Hepatocyte (in vitro differentiated cells): ENCODE data around the gene PRSS56. TPM values are rescaled to one million over a fixed set of nuclear protein-coding genes. Genes with fewer than 3 reads are reported as not detected.

ENCODE experiments used
- DNase-seq: peaks from one replicate; pipeline ENCODE4 v3.0.0-alpha.2; 2016; ENCODE audit warnings: low spot score
- H2AFZ ChIP-seq: fragments of 200-600 bp; sonication (generic); 2 replicates; pipeline ENCODE4 v1.6.0; 2016; ENCODE audit warnings: antibody characterized with exemption, mild to moderate bottlenecking
- H3K27ac ChIP-seq: fragments of 200-600 bp; sonication (generic); 2 replicates; pipeline ENCODE4 v1.5.1; 2016; ENCODE audit warnings: mild to moderate bottlenecking
- H3K27me3 ChIP-seq: fragments of 200-600 bp; sonication (generic); 2 replicates; pipeline ENCODE4 v1.6.1; 2016
- H3K36me3 ChIP-seq: fragments of 200-600 bp; sonication (generic); replicated peaks from 2 replicates; pipeline ENCODE4 v1.5.1; 2016; ENCODE audit warnings: low read depth; ENCODE audit not compliant: insufficient read depth
- H3K4me1 ChIP-seq: fragments of 200-600 bp; sonication (generic); 2 replicates; pipeline ENCODE4 v1.5.1; 2016; ENCODE audit warnings: mild to moderate bottlenecking, moderate library complexity; ENCODE audit not compliant: insufficient read depth
- H3K4me2 ChIP-seq: fragments of 200-600 bp; sonication (generic); 2 replicates; pipeline ENCODE4 v1.6.0; 2016
- H3K4me3 ChIP-seq: fragments of 200-600 bp; sonication (generic); 2 replicates; pipeline ENCODE4 v1.5.1; 2016; ENCODE audit warnings: mild to moderate bottlenecking
- H3K79me2 ChIP-seq: fragments of 200-600 bp; sonication (generic); 2 replicates; pipeline ENCODE4 v1.6.0; 2017; ENCODE audit warnings: mild to moderate bottlenecking
- H3K9me2 ChIP-seq: fragments of 200-600 bp; sonication (generic); replicated peaks from 2 replicates; pipeline ENCODE4 v1.6.0; 2017; ENCODE audit warnings: mild to moderate bottlenecking; ENCODE audit not compliant: insufficient read depth
- H3K9me3 ChIP-seq: fragments of 200-600 bp; sonication (generic); 2 replicates; pipeline ENCODE4 v1.5.1; 2016; ENCODE audit warnings: low read depth, mild to moderate bottlenecking
- H4K20me1 ChIP-seq: fragments of 200-600 bp; sonication (generic); 2 replicates; pipeline ENCODE4 v1.6.0; 2016; ENCODE audit warnings: mild to moderate bottlenecking; ENCODE audit not compliant: insufficient read depth, poor library complexity, severe bottlenecking
- EZH2 ChIP-seq: fragments of 200-600 bp; sonication (generic); IDR thresholded peaks from 2 replicates; pipeline ENCODE4 v1.6.1; 2016; ENCODE audit warnings: antibody characterized with exemption, mild to moderate bottlenecking, borderline replicate concordance
- EZH2phosphoT487 ChIP-seq: fragments of 200-600 bp; sonication (generic); IDR thresholded peaks from one replicate; pipeline ENCODE4 v1.6.1; 2018; ENCODE audit warnings: antibody characterized with exemption, mild to moderate bottlenecking, low read depth, moderate library complexity; ENCODE audit not compliant: unreplicated experiment, severe bottlenecking
- WGBS: methylation state at CpG from one replicate; pipeline ENCODE4 v1.1.6; 2016; ENCODE audit warnings: low lambda C conversion rate; ENCODE audit errors: missing lambda C conversion rate; 5-methylcytosine and 5-hydroxymethylcytosine counted together
- polyA plus RNA-seq: library from polyadenylated mRNA; unstranded; fragments of >200 nt; fragmentation: Nextera tagmentation; extraction: Ambion mirVana; gene quantifications from 2 replicates; pipeline ENCODE4 v1.2.1, GENCODE V29; 2016
- total RNA-seq: library from RNA; depleted of rRNA; stranded (reverse); fragments of >200 nt; gene quantifications from 2 replicates; pipeline ENCODE4 v1.2.3, GENCODE V29; 2014
- TF ChIP-seq, protein P1 (sequence below): fragments of 200-600 bp; sonication (generic); IDR thresholded peaks from 2 replicates; pipeline ENCODE4 v1.5.1; 2016; ENCODE audit warnings: antibody characterized with exemption, mild to moderate bottlenecking; ENCODE audit not compliant: poor library complexity

PRSS56 gene
- total and polyA plus RNA-seq, 2 experiments from 2014 or later: not detected

DNA sequence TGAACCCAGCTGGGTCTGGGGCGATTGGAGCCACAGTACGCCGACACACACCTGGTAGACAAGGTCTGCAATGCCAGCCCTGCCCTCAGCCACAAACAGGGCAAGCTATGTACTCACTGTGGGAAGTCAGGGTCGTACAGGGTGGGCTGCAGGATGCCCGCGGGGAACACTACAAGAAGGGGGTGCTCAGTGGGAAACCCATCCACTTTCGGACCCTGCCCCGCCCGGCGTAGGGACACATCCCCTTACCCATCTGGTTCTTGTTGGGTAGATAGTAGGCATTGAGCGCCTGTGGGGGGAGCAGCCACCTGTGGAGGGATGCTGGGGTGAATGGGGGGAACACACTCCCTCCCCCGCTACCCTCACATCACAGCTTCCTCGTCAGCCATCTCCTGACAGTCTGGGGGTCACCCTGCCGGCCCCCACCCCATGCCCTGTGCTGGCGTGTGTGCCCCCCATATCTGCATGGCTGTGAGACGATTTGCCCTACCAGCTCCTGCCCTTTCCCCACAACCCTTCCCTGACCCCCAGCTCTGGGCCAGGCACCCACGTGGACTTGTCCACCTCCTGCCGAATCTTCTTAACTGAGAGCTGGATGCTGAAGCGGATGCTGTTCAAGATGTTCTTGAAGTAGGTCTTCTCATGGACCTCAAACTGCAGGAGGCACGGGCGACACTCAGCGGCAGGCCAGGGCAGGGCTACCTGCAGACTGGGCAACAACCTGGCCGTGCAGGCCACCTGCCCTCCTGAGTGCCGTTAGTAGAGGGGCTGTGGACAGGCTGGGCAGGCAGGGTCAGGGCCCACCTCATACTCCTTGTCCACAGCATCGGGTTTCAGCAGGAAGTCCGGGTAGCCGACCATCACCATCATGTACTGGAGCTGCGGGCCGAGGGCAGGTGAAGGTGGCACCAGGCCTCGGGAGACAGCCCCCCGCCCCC is 37.6 kb upstream of the PRSS56 start:
- 94% methylated on average over 21 of the region's 31 CpGs for WGBS
- Histone ChIP-seq H3K36me3 (no peaks in the 10 kb centered on the region), H2AFZ (no peak overlapping the region), H4K20me1 (no peaks in the 10 kb centered on the region), H3K9me2 (no peaks in the 10 kb centered on the region), H3K27ac (no peak overlapping the region), H3K27me3 (peaks cover 43% of the 10 kb centered on the region), H3K4me3 (no peak overlapping the region), H3K4me1 (peaks cover 6% of the 10 kb centered on the region), H3K9me3 (no peaks in the 10 kb centered on the region), H3K79me2 (no peaks in the 10 kb centered on the region), H3K4me2 (no peak overlapping the region)
- DNase-seq: no peak
- TF ChIP-seq, protein P1, sequence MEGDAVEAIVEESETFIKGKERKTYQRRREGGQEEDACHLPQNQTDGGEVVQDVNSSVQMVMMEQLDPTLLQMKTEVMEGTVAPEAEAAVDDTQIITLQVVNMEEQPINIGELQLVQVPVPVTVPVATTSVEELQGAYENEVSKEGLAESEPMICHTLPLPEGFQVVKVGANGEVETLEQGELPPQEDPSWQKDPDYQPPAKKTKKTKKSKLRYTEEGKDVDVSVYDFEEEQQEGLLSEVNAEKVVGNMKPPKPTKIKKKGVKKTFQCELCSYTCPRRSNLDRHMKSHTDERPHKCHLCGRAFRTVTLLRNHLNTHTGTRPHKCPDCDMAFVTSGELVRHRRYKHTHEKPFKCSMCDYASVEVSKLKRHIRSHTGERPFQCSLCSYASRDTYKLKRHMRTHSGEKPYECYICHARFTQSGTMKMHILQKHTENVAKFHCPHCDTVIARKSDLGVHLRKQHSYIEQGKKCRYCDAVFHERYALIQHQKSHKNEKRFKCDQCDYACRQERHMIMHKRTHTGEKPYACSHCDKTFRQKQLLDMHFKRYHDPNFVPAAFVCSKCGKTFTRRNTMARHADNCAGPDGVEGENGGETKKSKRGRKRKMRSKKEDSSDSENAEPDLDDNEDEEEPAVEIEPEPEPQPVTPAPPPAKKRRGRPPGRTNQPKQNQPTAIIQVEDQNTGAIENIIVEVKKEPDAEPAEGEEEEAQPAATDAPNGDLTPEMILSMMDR: no peak
- no peak for TF ChIP-seq EZH2
- TF ChIP-seq EZH2phosphoT487: no peak

GRCh38 chr2:232483311-232483922 is 36.8 kb upstream of the PRSS56 start:
- peaks cover 6% of the 10 kb centered on the region for H3K4me1 ChIP-seq
- DNase-seq: no peak
- no peak for TF ChIP-seq EZH2phosphoT487
- TF ChIP-seq, protein P1: no peak
- TF ChIP-seq EZH2: no peak
- H3K9me2 ChIP-seq: no peaks in the 10 kb centered on the region
- H2AFZ ChIP-seq: no peak overlapping the region
- no peaks in the 10 kb centered on the region for H3K9me3 ChIP-seq
- peaks cover 50% of the 10 kb centered on the region for H3K27me3 ChIP-seq
- H3K36me3 ChIP-seq: no peaks in the 10 kb centered on the region
- WGBS: 93% methylated on average over 10 of the region's 10 CpGs
- H3K4me3 ChIP-seq: no peak overlapping the region
- no peak overlapping the region for H3K4me2 ChIP-seq
- H3K79me2 ChIP-seq: no peaks in the 10 kb centered on the region
- H3K27ac ChIP-seq: no peak overlapping the region
- no peaks in the 10 kb centered on the region for H4K20me1 ChIP-seq

- H2AFZ ChIP-seq: no peak overlapping the region
- no peak overlapping the region for H3K4me2 ChIP-seq
- H3K4me3 ChIP-seq: no peak overlapping the region
- no peak overlapping the region for H3K27ac ChIP-seq
- peaks cover 6% of the 10 kb centered on the region for H3K4me1 ChIP-seq
- WGBS: 94% methylated on average over 18 of the region's 19 CpGs
- H4K20me1 ChIP-seq: no peaks in the 10 kb centered on the region
- TF ChIP-seq EZH2phosphoT487: no peak
- no peaks in the 10 kb centered on the region for H3K9me3 ChIP-seq
- H3K27me3 ChIP-seq: peaks cover 56% of the 10 kb centered on the region
- no peak for DNase-seq
- no peaks in the 10 kb centered on the region for H3K9me2 ChIP-seq
- no peaks in the 10 kb centered on the region for H3K79me2 ChIP-seq
- no peaks in the 10 kb centered on the region for H3K36me3 ChIP-seq
These were observed 36.1 kb upstream of the PRSS56 start for GRCh38 chr2:232483923-232484627.
